IMR-90 (cell line): ENCODE measurements around the gene KLF11. TPM values are rescaled to one million over a fixed set of nuclear protein-coding genes. Genes with fewer than 3 reads are reported as not detected.

Experiments used
- ATAC-seq: fragments of 200-7000 bp; cut with Tn5 transposase; 2 replicates; pipeline ENCODE4 v1.9.1; 2020; ENCODE audit warnings: low read depth, mild to moderate bottlenecking, moderate library complexity
- BruUV-seq: library from RNA; stranded (reverse); fragments of 400-500 nt; replicated peaks from 2 replicates; lab custom pipeline; 2021; lab: Mats Ljungman, UMichigan
- CTCF ChIA-PET: fragments of 300-600 bp; formaldehyde crosslinking; extraction: SDS; loops from one replicate; lab custom pipeline; 2021; ENCODE audit warnings: antibody characterized with exemption; lab: Yijun Ruan, JAX
- POLR2A ChIA-PET: fragments of 300-600 bp; sonication (Branson Sonifier 250); formaldehyde crosslinking; loops from one replicate; lab custom pipeline; 2022; ENCODE audit warnings: antibody characterized with exemption; ENCODE audit not compliant: unreplicated experiment; lab: Charles Lee
- DNase-seq: peaks from one replicate; pipeline ENCODE4 v3.0.0; 2013
- H2AFZ ChIP-seq: replicated peaks from 2 replicates; pipeline ENCODE3; 2013; ENCODE audit warnings: low read length, mild to moderate bottlenecking; ENCODE audit not compliant: poor library complexity
- H2AK5ac ChIP-seq: 2 replicates; pipeline ENCODE4 v1.6.1; 2013; ENCODE audit warnings: low read depth, low read length, inconsistent platforms
- H2AK9ac ChIP-seq: replicated peaks from 2 replicates; pipeline ENCODE3; 2013; ENCODE audit warnings: mild to moderate bottlenecking, low read depth, low read length, moderate library complexity; ENCODE audit not compliant: poor library complexity
- H2BK120ac ChIP-seq: 2 replicates; pipeline ENCODE4 v1.6.1; 2013; ENCODE audit warnings: low read depth, low read length, inconsistent platforms
- H2BK15ac ChIP-seq: 3 replicates; pipeline ENCODE4 v1.6.1; 2013; ENCODE audit warnings: low read depth, low read length, inconsistent platforms
- H2BK20ac ChIP-seq: 2 replicates; pipeline ENCODE4 v1.6.1; 2013; ENCODE audit warnings: low read depth, mild to moderate bottlenecking, inconsistent platforms, low read length, moderate library complexity
- H2BK5ac ChIP-seq: 2 replicates; pipeline ENCODE4 v1.6.1; 2013; ENCODE audit warnings: mild to moderate bottlenecking, low read depth, low read length, inconsistent platforms; ENCODE audit not compliant: poor library complexity, severe bottlenecking
- H3K14ac ChIP-seq: replicated peaks from 2 replicates; pipeline ENCODE4 v1.6.1; 2013; ENCODE audit warnings: low read depth, low read length, inconsistent platforms
- H3K18ac ChIP-seq: 2 replicates; pipeline ENCODE4 v1.6.1; 2013; ENCODE audit warnings: low read depth, low read length, control low read depth
- H3K23ac ChIP-seq: 2 replicates; pipeline ENCODE4 v1.6.1; 2013; ENCODE audit warnings: low read depth, low read length, inconsistent platforms
- H3K27ac ChIP-seq: 2 replicates; pipeline ENCODE4 v1.5.1; 2013; ENCODE audit warnings: mild to moderate bottlenecking, control low read depth, low read length; ENCODE audit not compliant: insufficient read depth
- H3K27me3 ChIP-seq: 2 replicates; pipeline ENCODE4 v1.6.1; 2013; ENCODE audit warnings: low read length; ENCODE audit not compliant: control insufficient read depth, insufficient read depth
- H3K36me3 ChIP-seq: 2 replicates; pipeline ENCODE4 v1.6.1; 2013; ENCODE audit warnings: low read length, mixed read lengths; ENCODE audit not compliant: control insufficient read depth, insufficient read depth
- H3K4ac ChIP-seq: 2 replicates; pipeline ENCODE4 v1.6.1; 2013; ENCODE audit warnings: low read depth, low read length, inconsistent platforms
- H3K4me1 ChIP-seq: 2 replicates; pipeline ENCODE4 v1.6.1; 2013; ENCODE audit warnings: low read length, mixed read lengths; ENCODE audit not compliant: control insufficient read depth, insufficient read depth
- H3K4me2 ChIP-seq: 2 replicates; pipeline ENCODE4 v1.6.1; 2013; ENCODE audit warnings: low read depth, mild to moderate bottlenecking, control low read depth, low read length, moderate library complexity
- H3K4me3 ChIP-seq: 2 replicates; pipeline ENCODE4 v1.5.1; 2013; ENCODE audit warnings: low read depth, mild to moderate bottlenecking, control low read depth, low read length, moderate library complexity; ENCODE audit not compliant: insufficient read depth
- H3K56ac ChIP-seq: 2 replicates; pipeline ENCODE4 v1.6.1; 2013; ENCODE audit warnings: low read length, inconsistent platforms; ENCODE audit not compliant: insufficient read depth; ENCODE audit errors: extremely low read depth
- H3K79me1 ChIP-seq, 2 experiments: 2 replicates each; pipeline ENCODE4 v1.6.1; 2013; ENCODE audit warnings: low read length in 2 of 2, inconsistent platforms in 1 of 2, low read depth in 1 of 2
- H3K9ac ChIP-seq: 2 replicates; pipeline ENCODE4 v1.6.1; 2013; ENCODE audit warnings: low read depth, low read length, control low read depth
- H3K9me1 ChIP-seq: 2 replicates; pipeline ENCODE4 v1.6.1; 2013; ENCODE audit warnings: low read length, inconsistent platforms; ENCODE audit not compliant: insufficient read depth
- H3K9me3 ChIP-seq: 2 replicates; pipeline ENCODE4 v1.6.1; 2013; ENCODE audit warnings: low read length; ENCODE audit not compliant: control insufficient read depth, insufficient read depth
- H4K20me1 ChIP-seq: 2 replicates; pipeline ENCODE4 v1.6.1; 2013; ENCODE audit warnings: low read length, inconsistent platforms; ENCODE audit not compliant: insufficient read depth
- H4K5ac ChIP-seq: 2 replicates; pipeline ENCODE4 v1.6.1; 2013; ENCODE audit warnings: mild to moderate bottlenecking, low read depth, low read length, control low read depth
- H4K8ac ChIP-seq, 2 experiments: 2 replicates each; pipeline ENCODE4 v1.6.1; 2013; ENCODE audit warnings: low read depth in 2 of 2, low read length in 2 of 2, control low read depth in 1 of 2, inconsistent platforms in 1 of 2
- H4K91ac ChIP-seq: 2 replicates; pipeline ENCODE4 v1.6.1; 2013; ENCODE audit warnings: low read depth, low read length, inconsistent platforms; ENCODE audit not compliant: insufficient read depth
- BHLHE40 ChIP-seq: fragments of 150-350 bp; IDR thresholded peaks from 2 replicates; pipeline ENCODE4 v1.6.1; 2016; ENCODE audit warnings: mild to moderate bottlenecking, low read depth, low read length
- CEBPB ChIP-seq: IDR thresholded peaks from 2 replicates; pipeline ENCODE4 v1.6.1; 2012; ENCODE audit warnings: low read depth, low read length, improper control_type of control experiment
- CHD1 ChIP-seq: IDR thresholded peaks from 2 replicates; pipeline ENCODE4 v1.6.1; 2012; ENCODE audit warnings: low read depth, low read length, improper control_type of control experiment
- CTCF ChIP-seq: conservative IDR thresholded peaks from 2 replicates; pipeline ENCODE4 v1.5.1; 2012; ENCODE audit warnings: mild to moderate bottlenecking, low read depth, low read length, improper control_type of control experiment
- ELK1 ChIP-seq: fragments of 150-350 bp; IDR thresholded peaks from 2 replicates; pipeline ENCODE4 v1.6.1; 2016; ENCODE audit warnings: low read depth, mild to moderate bottlenecking, low read length, moderate library complexity, borderline replicate concordance
- FOS ChIP-seq: fragments of 150-350 bp; IDR thresholded peaks from 2 replicates; pipeline ENCODE4 v1.6.1; 2016; ENCODE audit warnings: low read depth, low read length
- MAFK ChIP-seq: IDR thresholded peaks from 2 replicates; pipeline ENCODE4 v1.6.1; 2012; ENCODE audit warnings: low read depth, low read length, improper control_type of control experiment
- MAZ ChIP-seq: IDR thresholded peaks from 2 replicates; pipeline ENCODE4 v1.6.1; 2012; ENCODE audit warnings: low read depth, mild to moderate bottlenecking, low read length, improper control_type of control experiment, moderate library complexity, borderline replicate concordance
- MXI1 ChIP-seq: IDR thresholded peaks from 2 replicates; pipeline ENCODE4 v1.6.1; 2012; ENCODE audit warnings: low read depth, mild to moderate bottlenecking, low read length, moderate library complexity, borderline replicate concordance
- NFE2L2 ChIP-seq: fragments of 150-350 bp; IDR thresholded peaks from 2 replicates; pipeline ENCODE4 v1.6.1; 2016; ENCODE audit warnings: low read depth, mild to moderate bottlenecking, low read length
- POLR2A ChIP-seq: IDR thresholded peaks from 2 replicates; pipeline ENCODE4 v1.6.1; 2012; ENCODE audit warnings: mild to moderate bottlenecking, low read depth, low read length
- RAD21 ChIP-seq: IDR thresholded peaks from 2 replicates; pipeline ENCODE4 v1.6.1; 2012; ENCODE audit warnings: low read length, improper control_type of control experiment
- RCOR1 ChIP-seq: IDR thresholded peaks from 2 replicates; pipeline ENCODE4 v1.6.1; 2012; ENCODE audit warnings: mild to moderate bottlenecking, low read length, improper control_type of control experiment; ENCODE audit not compliant: insufficient replicate concordance
- RFX5 ChIP-seq: IDR thresholded peaks from 2 replicates; pipeline ENCODE4 v1.8.0; 2012; ENCODE audit warnings: low read depth, mild to moderate bottlenecking, low read length, moderate library complexity
- SMC3 ChIP-seq: fragments of 150-350 bp; IDR thresholded peaks from 2 replicates; pipeline ENCODE4 v1.6.1; 2016; ENCODE audit warnings: low read depth, mild to moderate bottlenecking, antibody characterized with exemption, low read length, moderate library complexity
- USF2 ChIP-seq: fragments of 150-350 bp; IDR thresholded peaks from 2 replicates; pipeline ENCODE4 v1.6.1; 2017; ENCODE audit warnings: mild to moderate bottlenecking, antibody characterized with exemption, low read length, low read depth
- WGBS, 2 experiments: methylation state at CpG; one replicate each; pipeline versions ENCODE4 v1.1.5 to v1.1.7; 2013; ENCODE audit warnings: missing lambda C conversion rate in 2 of 2; ENCODE audit not compliant: insufficient read length in 1 of 2; ENCODE audit errors: extremely low coverage in 2 of 2; 5-methylcytosine and 5-hydroxymethylcytosine counted together
- dilution Hi-C: fragments of 300-500 bp; cut with HindIII; formaldehyde crosslinking; loops from one replicate; pipeline ENCODE4 v1.14.3; 2018; ENCODE audit warnings: low sequenced_read_pairs; ENCODE audit not compliant: unreplicated experiment
- in situ Hi-C: fragments of 300-500 bp; cut with MboI; formaldehyde crosslinking; loops from 3 replicates; pipeline ENCODE4 v1.14.3; 2019; ENCODE audit warnings: low sequenced_read_pairs, inconsistent platforms, mixed read lengths
- intact Hi-C: fragments of 100-400 bp; cut with micrococcal nuclease; formaldehyde crosslinking; loops from 2 replicates; pipeline ENCODE4 v1.10.0; 2022
- polyA plus RNA-seq, 3 experiments: library from polyadenylated mRNA; depleted of rRNA; stranded (reverse); fragments of >200 nt; gene quantifications; 2 replicates each; pipeline ENCODE4 v1.2.3, GENCODE V29; 2012; ENCODE audit warnings: low replicate concordance in 1 of 3
- total RNA-seq: library from RNA; depleted of rRNA; stranded (reverse); fragments of >200 nt; gene quantifications from 2 replicates; pipeline ENCODE4 v1.2.3, GENCODE V29; 2012

The KLF11 gene
- total and polyA plus RNA-seq, 2 of the 4 experiments (the other 2 are of a cell fraction) = 2.0 to 2.4 TPM

- dilution Hi-C loops = no loop called here
- intact Hi-C loops = no loop called here
- Histone ChIP-seq H3K4me3 (no peak overlapping the region), H3K4me2 (no peak overlapping the region), H3K56ac (no peak overlapping the region), H4K5ac (no peak overlapping the region), H4K8ac (no peak overlapping the region), H3K36me3 (no peaks in the 10 kb centered on the region), H3K14ac (no peak overlapping the region), H4K20me1 (no peaks in the 10 kb centered on the region; the same call in 1 of the 2 replicates), H3K18ac (no peak overlapping the region), H3K27ac (no peak overlapping the region), H2AK5ac (no peak overlapping the region), H2AFZ (no peak overlapping the region), H2AK9ac (no peak overlapping the region), H4K91ac (no peak overlapping the region), H3K23ac (no peak overlapping the region), H2BK20ac (no peak overlapping the region), H2BK120ac (no peak overlapping the region), H3K9me3 (peaks cover 2% of the 10 kb centered on the region; the same call in 1 of the 2 replicates), H3K27me3 (peaks cover 3% of the 10 kb centered on the region), H2BK5ac (no peak overlapping the region), H3K4me1 (peaks cover 3% of the 10 kb centered on the region; the same call in 1 of the 2 replicates), H3K79me1 (no peaks in the 10 kb centered on the region), H3K9ac (no peak overlapping the region), H3K9me1 (no peaks in the 10 kb centered on the region; the same call in 1 of the 2 replicates), H3K4ac (no peak overlapping the region), H2BK15ac (no peak overlapping the region)
- WGBS, 2 experiments = 71% methylated on average over 8 of the region's 10 CpGs; no CpG with 5 or more reads in 1 of the 2 experiments
- CTCF ChIA-PET = no interaction called here
- in situ Hi-C loops = no loop called here
- no TSS peak for BruUV-seq
- POLR2A ChIA-PET = no interaction called here
- TF ChIP-seq CHD1 = no peak
- no peak for TF ChIP-seq POLR2A
- TF ChIP-seq RFX5 = no peak
- no peak for TF ChIP-seq MXI1
- no peak for TF ChIP-seq MAFK
- TF ChIP-seq SMC3 = no peak
- TF ChIP-seq RAD21 = no peak
- TF ChIP-seq MAZ = no peak
- no peak for TF ChIP-seq USF2
- TF ChIP-seq ELK1 = no peak
- no peak for TF ChIP-seq BHLHE40
- TF ChIP-seq CEBPB = no peak
- TF ChIP-seq RCOR1 = no peak
- TF ChIP-seq CTCF = no peak
- no peak for TF ChIP-seq NFE2L2
- no peak for TF ChIP-seq FOS
- ATAC-seq (no peak), DNase-seq (no peak)
These were observed 19.6 kb downstream of the KLF11 start for GRCh38 chr2:10062931-10063365.
